Stomach smooth muscle (tissue), 2 donors: Measurements from ENCODE around the gene NOP10.
"Not testable (repeated sequence)": the region's sequence is repeated elsewhere in the genome, so short reads cannot be mapped to it uniquely, and the experiment has no call there.

Experiments used
- H3K27ac ChIP-seq: one replicate; pipeline ENCODE4 v1.7.0; 2013; ENCODE audit warnings: mild to moderate bottlenecking, low read length, inconsistent platforms
- H3K27me3 ChIP-seq, 2 donors: one replicate each; pipeline ENCODE4 v1.7.0; 2013; ENCODE audit warnings: low read length in 2 of 2; ENCODE audit not compliant: insufficient read depth in 2 of 2, control insufficient read depth in 1 of 2
- H3K36me3 ChIP-seq, 2 donors: one replicate each; pipeline ENCODE4 v1.7.0; 2013; ENCODE audit warnings: low read length in 2 of 2; ENCODE audit not compliant: control insufficient read depth in 2 of 2, insufficient read depth in 2 of 2
- H3K4me1 ChIP-seq: one replicate; pipeline ENCODE4 v1.7.0; 2013; ENCODE audit warnings: low read length; ENCODE audit not compliant: control insufficient read depth, insufficient read depth
- H3K4me3 ChIP-seq, 2 donors: one replicate each; pipeline ENCODE4 v1.7.0; 2013; ENCODE audit warnings: low read length in 2 of 2
- H3K9ac ChIP-seq, 2 donors: one replicate each; pipeline ENCODE4 v1.7.0; 2013; ENCODE audit warnings: low read length in 2 of 2, mild to moderate bottlenecking in 1 of 2
- H3K9me3 ChIP-seq, 2 donors: one replicate each; pipeline ENCODE4 v1.7.0; 2013; ENCODE audit warnings: low read length in 2 of 2; ENCODE audit not compliant: control insufficient read depth in 2 of 2
- donor health status: healthy.
- donor health status: Pancreatic carcinoma.

The NOP10 gene

DNA sequence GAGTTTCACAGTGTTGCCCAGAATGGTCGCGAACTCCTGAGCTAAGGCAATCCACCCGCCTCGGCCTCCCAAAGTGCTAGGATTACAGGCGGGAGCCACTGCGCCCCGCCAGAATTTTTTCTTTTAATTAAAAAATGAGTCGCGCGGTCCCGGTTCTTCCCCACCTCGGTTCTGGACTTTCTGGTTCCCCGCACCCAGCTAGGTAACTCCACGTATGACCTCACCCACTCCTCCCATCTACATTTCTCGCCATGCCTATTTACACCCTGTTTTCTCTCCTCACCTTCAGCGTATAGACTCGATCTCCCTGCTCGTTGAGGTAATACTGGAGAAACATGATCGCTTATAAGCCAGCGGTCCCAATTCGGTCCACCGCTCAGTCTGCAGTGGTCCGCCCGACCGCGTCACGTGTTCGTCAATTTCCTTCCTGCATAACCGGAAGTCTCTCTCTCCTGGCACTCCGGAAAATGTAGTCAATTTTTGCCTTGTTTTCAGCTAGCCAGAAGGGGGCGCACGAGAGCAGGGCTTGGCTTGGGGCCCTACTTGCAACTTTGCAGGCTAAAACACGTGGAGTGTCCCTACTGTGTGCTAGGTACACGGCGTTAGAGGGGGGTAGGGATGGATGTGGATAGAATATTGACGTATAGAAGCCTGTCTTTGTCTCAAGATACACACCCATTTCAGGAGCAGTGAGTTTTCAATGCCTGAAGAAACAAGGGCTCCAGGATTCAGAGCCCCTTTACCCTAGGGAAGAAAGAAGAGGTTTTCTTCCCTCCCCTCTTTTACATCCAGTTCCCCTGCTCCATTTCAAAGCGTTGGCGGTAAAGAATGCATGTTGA, at the start of gene NOP10, which contains the start of gene NUTM1:
Gene NOP10, minus strand, starts transcription at position 400 of the 839 bp plus-strand sequence. Its CDS starts 63 bp downstream, at position 337.
Gene NUTM1, plus strand, starts transcription at position 579 of the 839 bp plus-strand sequence. CDS start 382 bp downstream, outside the sequence.
- Histone ChIP-seq H3K27ac (peak within 1 kb of the TSS; percentile 76), H3K4me1 (peaks cover 7% of the 10 kb centered on the region), H3K36me3 (peaks cover 0 to 4% of the 10 kb centered on the region in 2 donors), H3K9me3 (no peaks in the 10 kb centered on the region), H3K9ac (peak within 1 kb of the TSS; percentile 72 to 93), H3K27me3 (no peaks in the 10 kb centered on the region), H3K4me3 (peak within 1 kb of the TSS; percentile 79 to 100)

- H3K9me3 ChIP-seq, H3K27ac ChIP-seq, H3K4me1 ChIP-seq, H3K27me3 ChIP-seq, H3K9ac ChIP-seq, H3K36me3 ChIP-seq, H3K4me3 ChIP-seq: not testable (repeated sequence)
Observed at GRCh38 chr15:34389594-34390086, 46.7 kb upstream of the NOP10 start.

GRCh38 chr15:34381829-34382521, 39.0 kb upstream of the NOP10 start:
- not testable (repeated sequence) for H3K27me3 ChIP-seq, H3K27ac ChIP-seq, H3K4me3 ChIP-seq, H3K9me3 ChIP-seq, H3K36me3 ChIP-seq, H3K4me1 ChIP-seq, H3K9ac ChIP-seq

DNA sequence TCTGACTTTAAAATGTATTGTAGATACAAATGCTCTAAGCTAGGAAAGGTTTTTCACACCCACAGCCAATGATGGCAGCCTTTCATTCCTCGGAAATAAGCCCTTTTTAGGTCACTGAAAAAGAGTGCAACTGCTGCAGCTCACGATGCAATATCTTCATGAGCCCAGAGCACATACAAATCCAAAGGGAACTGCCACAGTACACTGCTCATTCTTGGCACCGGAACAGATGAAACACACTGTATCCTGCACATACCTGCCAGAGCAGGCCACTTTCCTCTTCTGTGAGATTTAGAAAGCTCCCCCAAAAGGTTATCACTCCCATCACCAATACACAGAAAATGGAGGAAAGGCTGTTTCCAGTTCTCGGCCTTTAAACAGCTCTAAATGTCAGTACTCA, 37.6 kb upstream of the NOP10 start:
- not testable (repeated sequence) for H3K27ac ChIP-seq, H3K4me3 ChIP-seq, H3K4me1 ChIP-seq, H3K36me3 ChIP-seq, H3K27me3 ChIP-seq, H3K9ac ChIP-seq, H3K9me3 ChIP-seq

GRCh38 chr15:34376856-34377255, 33.9 kb upstream of the NOP10 start:
- H3K4me1 ChIP-seq: no peaks in the 10 kb centered on the region
- no peak overlapping the region for H3K9ac ChIP-seq
- H3K36me3 ChIP-seq: no peaks in the 10 kb centered on the region
- H3K9me3 ChIP-seq: no peaks in the 10 kb centered on the region
- H3K4me3 ChIP-seq: no peak overlapping the region
- no peaks in the 10 kb centered on the region for H3K27me3 ChIP-seq
- no peak overlapping the region for H3K27ac ChIP-seq

DNA sequence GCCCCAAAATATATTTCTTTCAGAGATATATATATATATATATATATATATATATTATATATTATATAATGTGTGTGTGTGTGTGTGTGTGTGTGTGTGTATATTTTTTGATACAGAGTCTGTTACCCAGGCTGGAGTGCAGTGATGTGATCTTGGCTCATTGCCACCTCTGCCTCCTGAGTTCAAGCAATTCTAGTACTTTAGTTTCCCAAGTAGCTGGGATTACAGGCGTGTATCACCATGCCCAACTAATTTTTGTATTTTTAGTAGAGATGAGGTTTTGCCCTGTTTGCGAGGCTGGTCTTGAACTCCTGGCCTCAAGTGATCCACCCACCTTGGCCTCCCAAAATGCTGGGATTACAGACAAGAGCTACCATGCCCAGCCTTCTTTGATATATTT, 32.6 kb upstream of the NOP10 start:
- not testable (repeated sequence) for H3K4me1 ChIP-seq, H3K4me3 ChIP-seq, H3K27me3 ChIP-seq, H3K9ac ChIP-seq, H3K27ac ChIP-seq, H3K9me3 ChIP-seq, H3K36me3 ChIP-seq

- Histone ChIP-seq H3K36me3 (no peaks in the 10 kb centered on the region), H3K27ac (no peak overlapping the region)
Observed at GRCh38 chr15:34374816-34375215, 31.9 kb upstream of the NOP10 start.

DNA sequence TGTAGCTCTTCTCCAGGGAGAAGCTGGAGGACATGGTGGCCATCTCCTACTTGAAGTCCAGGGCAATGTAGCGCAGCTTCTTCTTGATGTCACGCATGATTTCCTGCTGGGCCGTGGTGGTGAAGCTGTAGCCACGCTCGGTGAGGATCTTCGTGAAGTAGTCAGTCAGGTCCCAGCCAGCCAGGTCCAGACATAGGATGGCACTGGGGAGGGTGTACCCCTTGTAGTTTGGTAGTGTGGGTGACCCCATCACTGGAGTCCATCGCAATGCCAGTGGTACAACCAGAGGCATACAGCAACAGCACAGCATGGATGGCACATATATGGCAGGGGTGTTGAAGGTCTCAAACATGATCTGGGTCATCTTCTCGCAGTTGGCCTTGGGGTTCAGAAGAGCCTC, 31.0 kb upstream of the NOP10 start:
- Histone ChIP-seq H3K27ac (no peak overlapping the region), H3K9ac (no peak overlapping the region), H3K27me3 (no peaks in the 10 kb centered on the region), H3K36me3 (no peaks in the 10 kb centered on the region), H3K4me3 (no peak overlapping the region), H3K9me3 (no peaks in the 10 kb centered on the region), H3K4me1 (no peaks in the 10 kb centered on the region)

More at GRCh38 chr15:34374816-34375215, 31.9 kb upstream of the NOP10 start:
- no peaks in the 10 kb centered on the region for H3K9me3 ChIP-seq
- no peaks in the 10 kb centered on the region for H3K4me1 ChIP-seq
- H3K9ac ChIP-seq: no peak overlapping the region
- no peaks in the 10 kb centered on the region for H3K27me3 ChIP-seq
- H3K4me3 ChIP-seq: no peak overlapping the region

GRCh38 chr15:34370643-34371042, 27.7 kb upstream of the NOP10 start:
- Histone ChIP-seq H3K36me3 (no peaks in the 10 kb centered on the region), H3K9ac (no peak overlapping the region), H3K9me3 (no peaks in the 10 kb centered on the region), H3K27ac (no peak overlapping the region), H3K4me3 (no peak overlapping the region), H3K27me3 (no peaks in the 10 kb centered on the region), H3K4me1 (peaks cover 20% of the 10 kb centered on the region)

DNA sequence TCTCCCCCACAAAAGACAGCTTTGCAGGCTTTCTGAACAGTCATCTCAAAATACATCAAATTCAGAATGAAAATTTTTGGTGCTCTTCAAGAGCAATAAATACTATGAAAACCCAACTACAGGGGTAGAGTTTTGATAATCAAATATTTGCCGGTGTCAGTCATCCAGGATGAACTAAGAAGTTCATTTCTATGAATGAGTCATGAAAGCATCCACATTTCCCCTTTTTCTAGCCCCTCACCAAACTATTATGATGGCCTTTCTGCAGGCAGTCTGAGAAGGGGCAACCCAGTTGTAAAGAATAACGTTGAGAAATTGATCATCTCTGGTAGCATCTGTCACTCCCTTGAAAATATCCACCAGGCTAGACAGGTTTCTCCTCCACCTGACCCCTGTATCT, 27.2 kb upstream of the NOP10 start:
- Histone ChIP-seq H3K36me3 (no peaks in the 10 kb centered on the region), H3K27ac (no peak overlapping the region), H3K4me3 (no peak overlapping the region), H3K9me3 (no peaks in the 10 kb centered on the region), H3K4me1 (peaks cover 25% of the 10 kb centered on the region), H3K27me3 (no peaks in the 10 kb centered on the region), H3K9ac (no peak overlapping the region)
